Measurements from ENCODE around the gene C10orf95.

The C10orf95 gene

DNA sequence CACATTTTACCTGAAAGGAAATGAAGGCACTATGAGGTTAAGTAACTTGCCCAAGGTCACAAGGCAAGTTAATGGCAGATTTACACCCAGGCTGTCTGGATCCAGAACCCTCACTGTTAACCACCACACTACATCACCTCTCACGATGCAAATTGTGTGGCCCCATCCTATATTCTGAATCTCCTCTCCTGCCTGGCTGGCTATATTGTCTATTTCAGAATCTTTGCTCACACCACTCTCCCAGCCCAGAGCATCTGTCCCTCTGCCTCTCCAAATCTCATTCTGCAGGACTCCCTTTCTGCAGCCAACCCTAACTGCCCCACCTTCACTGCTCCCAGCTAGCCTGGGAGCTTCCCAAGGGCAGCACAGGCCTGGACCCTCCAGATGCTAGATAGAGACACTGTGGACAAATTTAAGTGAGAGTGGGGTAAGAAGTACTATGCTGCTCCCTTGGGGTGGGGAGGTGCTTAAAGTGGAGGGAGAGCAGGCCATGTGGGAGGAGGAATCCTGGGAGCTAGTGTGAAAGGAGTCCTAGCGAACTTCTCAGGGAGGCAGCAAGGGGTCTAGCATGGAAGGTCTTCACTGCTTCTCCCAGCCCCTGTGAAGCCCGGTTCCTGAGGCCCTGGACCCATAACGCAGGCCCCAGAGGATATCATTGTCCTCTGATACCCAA is 19.8 kb downstream of the C10orf95 start:
- peaks cover 5% of the 10 kb centered on the region for H3K4me1 ChIP-seq (ENCODE audit: control insufficient read depth, insufficient read depth, low read length)
- H3K9ac ChIP-seq (ENCODE audit: low read depth, low read length) = peak overlapping the region; percentile 74
- no peaks in the 10 kb centered on the region for H3K9me3 ChIP-seq (ENCODE audit: control insufficient read depth, insufficient read depth, low read length)
- H3K27me3 ChIP-seq (ENCODE audit: control insufficient read depth, insufficient read depth, low read length) = peaks cover 34% of the 10 kb centered on the region
- peak overlapping the region; percentile 90 for H3K4me3 ChIP-seq (ENCODE audit: low read depth, low read length)
- no peaks in the 10 kb centered on the region for H3K36me3 ChIP-seq (ENCODE audit: control insufficient read depth, insufficient read depth, low read length)

DNA sequence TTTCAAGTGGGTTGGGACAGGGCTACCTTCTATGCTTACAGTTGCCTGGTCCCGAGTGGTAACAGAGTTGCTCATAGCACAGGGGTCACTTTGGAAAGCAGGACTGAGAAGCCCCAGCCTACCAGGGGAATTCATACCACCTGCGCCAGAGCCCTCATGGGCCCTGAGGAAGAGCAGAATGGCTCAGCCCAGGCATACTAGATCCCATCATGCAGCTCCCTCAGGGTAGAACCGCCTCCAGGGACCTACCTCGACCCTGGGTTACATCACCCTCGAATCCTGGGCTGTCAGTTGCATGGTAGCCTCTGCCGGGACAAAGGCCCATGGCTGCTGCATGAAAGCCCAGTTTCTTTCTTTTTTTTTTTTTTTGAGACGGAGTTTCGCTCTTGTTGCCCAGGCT is 21.9 kb downstream of the C10orf95 start:
- H3K9me3 ChIP-seq (ENCODE audit: control insufficient read depth, insufficient read depth, low read length) = no peaks in the 10 kb centered on the region
- no peaks in the 10 kb centered on the region for H3K36me3 ChIP-seq (ENCODE audit: control insufficient read depth, insufficient read depth, low read length)
- peaks cover 16% of the 10 kb centered on the region for H3K27me3 ChIP-seq (ENCODE audit: control insufficient read depth, insufficient read depth, low read length)
- no peaks in the 10 kb centered on the region for H3K4me1 ChIP-seq (ENCODE audit: control insufficient read depth, insufficient read depth, low read length)
- no peak overlapping the region for H3K9ac ChIP-seq (ENCODE audit: low read depth, low read length)
- H3K4me3 ChIP-seq (ENCODE audit: low read depth, low read length) = no peak overlapping the region

DNA sequence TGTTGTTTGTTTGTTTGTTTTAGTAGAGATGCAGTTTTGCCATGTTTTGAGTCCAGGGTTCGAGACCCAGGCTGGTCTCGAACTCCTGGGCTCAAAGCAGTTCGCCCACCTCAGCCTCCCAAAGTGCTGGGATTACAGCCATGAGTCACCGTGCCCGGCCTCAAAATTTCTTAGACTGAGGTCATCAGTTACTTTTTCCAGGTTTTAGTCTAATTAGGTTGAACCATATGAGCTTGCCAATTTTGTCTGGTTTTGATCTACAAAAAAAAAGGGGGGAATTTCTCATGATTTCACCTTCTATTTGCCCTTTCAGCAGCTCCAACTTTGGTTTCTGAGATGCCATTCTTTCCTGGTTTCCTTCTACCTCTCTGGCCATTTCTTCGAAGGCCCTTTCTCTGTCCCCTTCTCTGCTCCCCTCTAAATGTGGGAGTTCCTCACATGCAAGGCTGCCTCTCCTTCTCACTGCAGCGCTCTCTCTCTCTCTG is 24.5 kb downstream of the C10orf95 start:
- no peaks in the 10 kb centered on the region for H3K9me3 ChIP-seq (ENCODE audit: control insufficient read depth, insufficient read depth, low read length)
- H3K27me3 ChIP-seq (ENCODE audit: control insufficient read depth, insufficient read depth, low read length) = no peaks in the 10 kb centered on the region
- peaks cover 2% of the 10 kb centered on the region for H3K4me1 ChIP-seq (ENCODE audit: control insufficient read depth, insufficient read depth, low read length)
- no peak overlapping the region for H3K9ac ChIP-seq (ENCODE audit: low read depth, low read length)
- peaks cover 8% of the 10 kb centered on the region for H3K36me3 ChIP-seq (ENCODE audit: control insufficient read depth, insufficient read depth, low read length)
- H3K4me3 ChIP-seq (ENCODE audit: low read depth, low read length) = no peak overlapping the region

DNA sequence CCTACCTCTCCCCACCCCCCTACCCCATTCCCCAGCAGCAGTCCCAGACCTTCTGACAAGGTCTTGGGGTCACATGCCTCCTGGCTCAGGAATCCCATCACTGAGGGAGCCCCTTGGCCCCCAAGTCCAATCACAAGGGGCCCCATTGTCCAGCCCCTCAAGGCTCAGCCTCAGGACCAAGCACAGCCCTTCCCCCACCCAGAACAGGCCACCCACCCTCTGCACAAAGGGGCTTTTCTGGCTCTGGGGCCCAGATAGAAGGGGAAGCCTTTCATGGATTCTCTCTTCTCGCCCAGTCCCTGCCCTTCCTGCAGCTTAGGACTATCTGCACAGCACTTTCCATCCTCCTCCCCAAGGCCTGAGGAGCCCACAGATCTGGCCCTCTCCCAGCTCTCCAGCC is 25.9 kb downstream of the C10orf95 start:
- Histone ChIP-seq H3K4me1 (ENCODE audit: control insufficient read depth, insufficient read depth, low read length) (peaks cover 2% of the 10 kb centered on the region), H3K9me3 (ENCODE audit: control insufficient read depth, insufficient read depth, low read length) (no peaks in the 10 kb centered on the region), H3K27me3 (ENCODE audit: control insufficient read depth, insufficient read depth, low read length) (no peaks in the 10 kb centered on the region), H3K36me3 (ENCODE audit: control insufficient read depth, insufficient read depth, low read length) (peaks cover 8% of the 10 kb centered on the region), H3K4me3 (ENCODE audit: low read depth, low read length) (no peak overlapping the region), H3K9ac (ENCODE audit: low read depth, low read length) (no peak overlapping the region)

DNA sequence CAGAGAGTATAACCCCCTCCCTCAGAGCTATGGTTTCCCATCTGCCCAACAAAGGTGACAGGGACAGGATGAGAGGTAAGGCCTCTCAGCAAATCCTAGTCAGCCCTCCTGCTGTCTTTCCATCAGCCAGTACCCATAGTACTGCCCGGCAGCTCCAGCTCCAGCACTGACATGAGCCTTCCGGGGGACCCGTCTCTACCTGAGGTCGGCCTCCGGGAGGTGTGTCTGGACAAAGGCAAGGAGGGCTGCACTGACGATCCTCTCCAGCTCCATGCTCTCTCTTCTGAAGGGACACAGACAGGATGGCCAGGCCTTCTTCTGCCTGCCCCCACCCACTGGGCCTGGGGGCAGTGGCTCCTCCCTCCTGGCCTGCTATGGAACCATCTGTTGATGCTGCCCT is 26.4 kb downstream of the C10orf95 start:
- Histone ChIP-seq H3K4me1 (ENCODE audit: control insufficient read depth, insufficient read depth, low read length) (peaks cover 2% of the 10 kb centered on the region), H3K9ac (ENCODE audit: low read depth, low read length) (no peak overlapping the region), H3K36me3 (ENCODE audit: control insufficient read depth, insufficient read depth, low read length) (peaks cover 8% of the 10 kb centered on the region), H3K9me3 (ENCODE audit: control insufficient read depth, insufficient read depth, low read length) (no peaks in the 10 kb centered on the region), H3K4me3 (ENCODE audit: low read depth, low read length) (no peak overlapping the region), H3K27me3 (ENCODE audit: control insufficient read depth, insufficient read depth, low read length) (no peaks in the 10 kb centered on the region)

DNA sequence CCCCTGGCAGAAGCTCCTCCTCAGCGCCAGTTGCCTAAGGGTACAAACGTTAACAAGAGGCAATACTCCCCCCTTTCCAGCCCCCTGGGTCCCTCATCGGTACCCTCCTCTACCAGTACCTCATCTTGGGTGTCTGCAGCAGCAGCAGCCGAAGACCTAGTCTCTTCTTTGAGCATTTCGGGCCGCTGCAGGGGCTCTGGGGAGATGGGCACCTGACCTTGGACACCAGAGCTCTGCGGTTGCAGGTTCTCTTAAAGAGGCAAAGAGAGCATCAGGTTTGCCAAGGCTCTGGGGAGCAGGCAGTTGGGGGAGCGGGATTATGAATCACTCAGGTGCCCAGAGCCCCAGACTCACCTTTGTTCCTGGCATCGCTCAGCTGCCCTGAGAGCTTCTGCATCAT is 27.2 kb downstream of the C10orf95 start:
- Histone ChIP-seq H3K9ac (ENCODE audit: low read depth, low read length) (no peak overlapping the region), H3K27me3 (ENCODE audit: control insufficient read depth, insufficient read depth, low read length) (no peaks in the 10 kb centered on the region), H3K9me3 (ENCODE audit: control insufficient read depth, insufficient read depth, low read length) (no peaks in the 10 kb centered on the region), H3K4me1 (ENCODE audit: control insufficient read depth, insufficient read depth, low read length) (peaks cover 2% of the 10 kb centered on the region), H3K36me3 (ENCODE audit: control insufficient read depth, insufficient read depth, low read length) (peaks cover 8% of the 10 kb centered on the region), H3K4me3 (ENCODE audit: low read depth, low read length) (no peak overlapping the region)

DNA sequence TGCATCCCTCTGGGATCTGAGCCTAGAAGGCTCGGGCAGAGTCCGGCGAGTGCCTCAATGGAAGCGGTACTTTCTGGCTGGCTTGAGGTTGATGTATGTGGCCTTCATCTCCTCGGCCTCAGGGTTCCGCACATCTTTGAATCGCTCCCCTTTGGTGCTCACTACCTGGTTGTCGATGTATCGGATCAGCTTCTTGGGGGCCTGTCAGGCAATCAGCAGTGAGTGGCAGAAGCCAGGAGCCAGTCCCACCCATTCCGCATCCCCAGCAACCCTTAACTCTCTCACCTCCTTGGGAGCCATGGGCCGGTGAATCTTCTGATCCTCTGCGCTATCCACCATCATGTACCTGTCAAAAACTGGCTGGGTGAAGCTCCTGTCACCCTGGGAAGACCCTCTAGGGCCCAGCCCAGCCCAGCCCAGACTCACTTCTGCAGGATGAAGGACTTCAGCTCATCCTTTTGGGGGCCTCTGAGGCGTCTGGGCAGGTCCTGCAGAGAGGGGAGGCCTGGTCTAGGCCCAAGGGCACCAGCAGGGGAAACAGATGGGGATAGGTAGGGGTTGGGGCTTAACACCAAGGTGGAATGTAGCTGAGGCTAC is 27.9 kb downstream of the C10orf95 start:
- H3K4me3 ChIP-seq (ENCODE audit: low read depth, low read length) = no peak overlapping the region
- peaks cover 8% of the 10 kb centered on the region for H3K36me3 ChIP-seq (ENCODE audit: control insufficient read depth, insufficient read depth, low read length)
- no peak overlapping the region for H3K9ac ChIP-seq (ENCODE audit: low read depth, low read length)
- no peaks in the 10 kb centered on the region for H3K27me3 ChIP-seq (ENCODE audit: control insufficient read depth, insufficient read depth, low read length)
- H3K4me1 ChIP-seq (ENCODE audit: control insufficient read depth, insufficient read depth, low read length) = peaks cover 2% of the 10 kb centered on the region
- H3K9me3 ChIP-seq (ENCODE audit: control insufficient read depth, insufficient read depth, low read length) = no peaks in the 10 kb centered on the region

DNA sequence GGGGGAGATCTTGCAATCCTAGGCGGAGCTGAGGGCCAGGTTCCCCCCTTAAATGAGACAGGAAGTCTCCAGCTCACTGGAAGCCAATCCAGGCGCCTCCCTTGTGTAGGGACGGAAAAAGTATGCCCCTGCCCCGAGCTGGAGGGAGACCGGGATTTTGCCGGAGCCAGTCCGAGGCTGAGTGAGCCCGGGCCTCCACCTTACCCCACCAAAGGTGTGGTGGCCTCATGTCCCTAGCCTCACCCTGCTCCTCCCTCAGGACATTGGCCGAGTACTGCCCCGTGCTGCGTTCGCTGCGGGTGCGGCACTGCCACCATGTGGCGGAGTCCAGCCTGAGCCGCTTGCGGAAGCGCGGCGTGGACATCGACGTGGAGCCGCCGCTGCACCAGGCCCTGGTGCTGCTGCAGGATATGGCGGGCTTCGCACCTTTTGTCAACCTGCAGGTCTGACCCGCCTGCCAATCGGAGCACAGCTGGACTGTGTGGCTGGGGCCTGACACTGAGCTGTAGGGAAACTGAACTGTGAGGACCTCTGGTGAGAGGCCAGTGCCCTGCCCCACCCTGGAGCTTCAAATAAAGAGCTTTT is 28.7 kb downstream of the C10orf95 start:
- peaks cover 8% of the 10 kb centered on the region for H3K36me3 ChIP-seq (ENCODE audit: control insufficient read depth, insufficient read depth, low read length)
- H3K9ac ChIP-seq (ENCODE audit: low read depth, low read length) = peak overlapping the region; percentile 60
- H3K4me1 ChIP-seq (ENCODE audit: control insufficient read depth, insufficient read depth, low read length) = peaks cover 2% of the 10 kb centered on the region
- H3K27me3 ChIP-seq (ENCODE audit: control insufficient read depth, insufficient read depth, low read length) = no peaks in the 10 kb centered on the region
- H3K4me3 ChIP-seq (ENCODE audit: low read depth, low read length) = peak overlapping the region; percentile 87
- H3K9me3 ChIP-seq (ENCODE audit: control insufficient read depth, insufficient read depth, low read length) = no peaks in the 10 kb centered on the region

DNA sequence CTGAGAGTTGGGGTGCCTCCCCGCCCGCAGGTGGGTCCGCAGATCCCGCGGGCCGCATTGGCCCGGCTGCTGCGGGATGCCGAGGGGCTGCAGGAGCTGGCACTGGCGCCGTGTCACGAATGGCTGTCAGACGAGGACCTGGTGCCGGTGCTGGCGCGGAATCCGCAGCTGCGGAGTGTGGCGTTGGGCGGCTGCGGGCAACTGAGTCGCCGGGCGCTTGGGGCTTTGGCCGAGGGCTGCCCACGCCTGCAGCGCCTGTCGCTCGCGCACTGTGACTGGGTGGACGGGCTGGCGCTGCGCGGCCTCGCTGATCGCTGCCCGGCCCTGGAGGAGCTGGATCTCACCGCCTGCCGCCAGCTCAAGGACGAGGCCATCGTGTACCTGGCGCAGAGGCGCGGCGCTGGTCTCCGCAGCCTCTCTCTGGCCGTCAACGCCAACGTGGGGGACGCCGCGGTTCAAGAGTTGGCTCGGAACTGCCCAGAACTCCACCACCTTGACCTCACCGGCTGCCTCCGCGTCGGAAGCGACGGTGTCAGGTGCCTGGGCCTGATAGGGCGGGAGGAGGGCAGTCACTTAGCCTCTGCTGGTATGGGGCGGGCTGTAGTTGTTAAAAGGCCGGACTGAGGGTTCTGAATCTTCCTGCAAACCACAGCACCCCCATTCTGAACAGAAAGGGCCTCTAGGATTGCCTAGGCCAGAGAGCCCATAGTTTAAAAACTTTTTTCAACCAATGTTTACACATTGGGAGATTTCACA is 29.4 kb downstream of the C10orf95 start:
- H3K27me3 ChIP-seq (ENCODE audit: control insufficient read depth, insufficient read depth, low read length) = no peaks in the 10 kb centered on the region
- H3K4me1 ChIP-seq (ENCODE audit: control insufficient read depth, insufficient read depth, low read length) = peaks cover 2% of the 10 kb centered on the region
- peak overlapping the region; percentile 77 for H3K9ac ChIP-seq (ENCODE audit: low read depth, low read length)
- peak overlapping the region; percentile 87 for H3K4me3 ChIP-seq (ENCODE audit: low read depth, low read length)
- peaks cover 8% of the 10 kb centered on the region for H3K36me3 ChIP-seq (ENCODE audit: control insufficient read depth, insufficient read depth, low read length)
- H3K9me3 ChIP-seq (ENCODE audit: control insufficient read depth, insufficient read depth, low read length) = no peaks in the 10 kb centered on the region

DNA sequence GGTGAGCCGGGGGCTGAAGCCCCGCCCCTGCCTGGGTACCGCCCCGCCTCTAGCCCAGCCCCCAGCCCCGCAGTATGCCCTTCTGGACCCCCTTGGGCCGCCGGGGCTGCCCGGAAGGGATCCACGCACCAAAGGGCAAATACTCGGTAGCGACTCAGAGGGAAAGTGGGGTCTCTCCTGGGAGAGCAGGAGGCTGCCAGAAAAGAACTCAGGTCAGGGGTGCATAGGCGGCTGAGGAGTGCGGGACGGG is 29.9 kb downstream of the C10orf95 start:
- Histone ChIP-seq H3K9ac (ENCODE audit: low read depth, low read length) (peak overlapping the region; percentile 77), H3K4me1 (ENCODE audit: control insufficient read depth, insufficient read depth, low read length) (peaks cover 2% of the 10 kb centered on the region), H3K36me3 (ENCODE audit: control insufficient read depth, insufficient read depth, low read length) (peaks cover 8% of the 10 kb centered on the region), H3K9me3 (ENCODE audit: control insufficient read depth, insufficient read depth, low read length) (no peaks in the 10 kb centered on the region), H3K27me3 (ENCODE audit: control insufficient read depth, insufficient read depth, low read length) (no peaks in the 10 kb centered on the region), H3K4me3 (ENCODE audit: low read depth, low read length) (peak overlapping the region; percentile 87)

DNA sequence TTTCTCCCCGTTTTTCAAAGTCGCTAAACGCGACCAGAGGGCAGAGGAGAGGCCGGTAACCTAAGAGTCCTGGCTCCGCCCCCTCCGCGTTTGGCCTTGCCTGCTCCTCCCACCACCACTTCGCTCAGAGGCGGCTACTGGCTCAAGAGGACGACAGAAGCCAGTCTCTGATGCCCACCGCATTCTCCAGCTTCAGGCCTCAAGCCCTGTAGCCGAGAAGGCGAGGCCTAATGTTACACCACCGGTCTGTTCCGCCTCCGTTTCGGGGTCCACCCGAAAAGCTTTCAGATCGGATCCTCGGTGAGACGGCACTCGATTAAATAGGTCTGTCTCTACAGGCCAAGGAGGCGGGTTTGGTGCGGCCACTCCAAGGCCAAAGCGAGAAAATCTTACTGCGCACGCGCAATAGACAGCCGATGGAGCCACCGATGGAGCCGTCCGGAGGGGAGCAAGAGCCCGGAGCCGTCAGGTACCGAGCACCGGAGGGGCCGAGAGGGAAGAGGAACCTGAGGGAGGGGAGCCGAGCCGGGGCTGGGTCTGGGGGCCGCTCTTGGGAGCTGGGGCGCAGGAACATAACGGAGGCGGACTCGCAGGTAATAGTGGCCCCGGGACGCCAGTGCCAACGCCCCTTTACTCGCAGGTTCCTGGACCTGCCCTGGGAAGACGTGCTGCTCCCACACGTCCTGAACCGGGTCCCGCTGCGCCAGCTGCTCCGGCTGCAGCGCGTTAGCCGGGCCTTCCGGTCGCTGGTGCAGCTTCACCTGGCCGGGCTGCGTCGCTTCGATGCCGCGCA is 30.4 kb downstream of the C10orf95 start, which contains the start of gene FBXL15:
FBXL15 (plus strand) TSS at position 123 of the 793 bp plus-strand sequence; CDS start at position 417, 294 bp downstream.
- H3K4me1 ChIP-seq (ENCODE audit: control insufficient read depth, insufficient read depth, low read length) = peaks cover 2% of the 10 kb centered on the region
- peaks cover 8% of the 10 kb centered on the region for H3K36me3 ChIP-seq (ENCODE audit: control insufficient read depth, insufficient read depth, low read length)
- no peaks in the 10 kb centered on the region for H3K27me3 ChIP-seq (ENCODE audit: control insufficient read depth, insufficient read depth, low read length)
- H3K9me3 ChIP-seq (ENCODE audit: control insufficient read depth, insufficient read depth, low read length) = no peaks in the 10 kb centered on the region
- H3K4me3 ChIP-seq (ENCODE audit: low read depth, low read length) = peak within 1 kb of the TSS; percentile 87
- H3K9ac ChIP-seq (ENCODE audit: low read depth, low read length) = peak within 1 kb of the TSS; percentile 77

Data from iPS-15b (cell line).